HCT116 (cell line): ENCODE measurements around the gene RNF215. TPM values are rescaled to one million over a fixed set of nuclear protein-coding genes. Genes with fewer than 3 reads are reported as not detected.

Source experiments
- ATAC-seq: fragments of 200-7000 bp; cut with Tn5 transposase; 2 replicates; pipeline ENCODE4 v1.9.1; 2020; ENCODE audit warnings: mild to moderate bottlenecking, moderate library complexity
- BruUV-seq: library from RNA; stranded (reverse); fragments of 400-500 nt; replicated peaks from 2 replicates; lab custom pipeline; 2021; lab: Mats Ljungman, UMichigan
- CTCF ChIA-PET: fragments of 300-600 bp; sonication (Branson Sonifier 250); formaldehyde crosslinking; loops from one replicate; lab custom pipeline; 2021; ENCODE audit warnings: antibody characterized with exemption; lab: Charles Lee
- POLR2A ChIA-PET: fragments of 300-600, 350-600 bp; sonication (Branson Sonifier 250); formaldehyde crosslinking; loops from one replicate; lab custom pipeline; 2021; ENCODE audit warnings: antibody characterized with exemption; lab: Charles Lee
- RAD21 ChIA-PET, 2 experiments: fragments of 300-600 bp; sonication (Branson Sonifier 250); formaldehyde crosslinking; loops; one replicate each; lab custom pipeline; 2023; ENCODE audit warnings: low total read pairs in 2 of 2; ENCODE audit not compliant: uncharacterized antibody in 2 of 2, unreplicated experiment in 2 of 2, low non-redundant PET in 1 of 2; lab: Charles Lee
- DNase-seq: peaks from one replicate; pipeline ENCODE4 v3.0.0-alpha.2; 2010; ENCODE audit warnings: low read depth, low spot score
- H2AFZ ChIP-seq: fragments of 200-600 bp; shearing (Covaris generic), sonication (generic); 2 replicates; pipeline ENCODE4 v1.6.1; 2017; ENCODE audit warnings: low read depth, mixed run types, mixed read lengths, antibody characterized with exemption, low read length; ENCODE audit not compliant: poor library complexity, severe bottlenecking
- H3K27ac ChIP-seq: 2 replicates; pipeline ENCODE4 v1.5.1; 2012; ENCODE audit warnings: low read depth, low read length
- H3K27me3 ChIP-seq: fragments of 200-600 bp; sonication (generic); 2 replicates; pipeline ENCODE4 v1.6.1; 2016; ENCODE audit warnings: mixed run types, low read length, mixed read lengths; ENCODE audit not compliant: insufficient read depth
- H3K36me3 ChIP-seq, 2 experiments: fragments of 200-500 bp in 1 of 2; fragments of 200-600 bp in 1 of 2; sonication (Bioruptor generic) in 1 of 2; sonication (generic) in 1 of 2; 2 replicates each; pipeline versions ENCODE4 v1.5.1 to v1.6.1; 2014 to 2016; ENCODE audit warnings: low read length in 2 of 2, inconsistent platforms in 1 of 2, mixed read lengths in 1 of 2, mixed run types in 1 of 2; ENCODE audit not compliant: insufficient read depth in 2 of 2, control insufficient read depth in 1 of 2
- H3K4me1 ChIP-seq, 2 experiments: fragments of 200-600 bp in 1 of 2; sonication (generic) in 1 of 2; 2 replicates each; pipeline versions ENCODE4 v1.5.1 to v1.6.1; 2012 to 2017; ENCODE audit warnings: low read length in 2 of 2, inconsistent platforms in 1 of 2, mild to moderate bottlenecking in 1 of 2, mixed read lengths in 1 of 2, mixed run types in 1 of 2, moderate library complexity in 1 of 2; ENCODE audit not compliant: insufficient read depth in 2 of 2, control insufficient read depth in 1 of 2
- H3K4me2 ChIP-seq: fragments of 200-600 bp; sonication (generic); 2 replicates; pipeline ENCODE4 v1.6.1; 2017; ENCODE audit warnings: mixed run types, low read length, mixed read lengths
- H3K4me3 ChIP-seq, 2 experiments: fragments of 200-600 bp in 1 of 2; sonication (generic) in 1 of 2; replicated peaks in 1 of 2; 2 replicates each; pipeline ENCODE4 v1.5.1; 2011 to 2016; ENCODE audit warnings: low read length in 2 of 2, control low read depth in 1 of 2, low read depth in 1 of 2, mild to moderate bottlenecking in 1 of 2, mixed read lengths in 1 of 2, mixed run types in 1 of 2
- H3K79me2 ChIP-seq: fragments of 200-600 bp; sonication (generic); 2 replicates; pipeline ENCODE4 v1.6.1; 2017; ENCODE audit warnings: mild to moderate bottlenecking, mixed run types, low read length, moderate library complexity, mixed read lengths; ENCODE audit not compliant: insufficient read depth
- H3K9ac ChIP-seq: fragments of 200-600 bp; sonication (generic); 2 replicates; pipeline ENCODE4 v1.6.1; 2016; ENCODE audit warnings: low read length, mixed read lengths
- H3K9me2 ChIP-seq: fragments of 200-600 bp; sonication (generic), shearing (Covaris generic); 2 replicates; pipeline ENCODE4 v1.6.1; 2017; ENCODE audit warnings: mixed run types, mild to moderate bottlenecking, moderate library complexity; ENCODE audit not compliant: insufficient read depth
- H3K9me3 ChIP-seq, 2 experiments: fragments of 200-500 bp in 1 of 2; fragments of 200-600 bp in 1 of 2; sonication (Bioruptor generic) in 1 of 2; sonication (generic) in 1 of 2; 2 replicates each; pipeline ENCODE4 v1.6.1; 2014 to 2017; ENCODE audit warnings: low read length in 2 of 2, mixed read lengths in 2 of 2, inconsistent platforms in 1 of 2, low read depth in 1 of 2, mild to moderate bottlenecking in 1 of 2, mixed run types in 1 of 2, moderate library complexity in 1 of 2; ENCODE audit not compliant: control insufficient read depth in 1 of 2, insufficient read depth in 1 of 2
- H4K20me1 ChIP-seq: fragments of 200-600 bp; sonication (generic), shearing (Covaris generic); 2 replicates; pipeline ENCODE4 v1.6.1; 2017; ENCODE audit warnings: mixed run types, mild to moderate bottlenecking, moderate library complexity; ENCODE audit not compliant: insufficient read depth
- CBX3 ChIP-seq: IDR thresholded peaks from 2 replicates; pipeline ENCODE4 v1.6.1; 2012; ENCODE audit warnings: low read depth
- ELF1 ChIP-seq: IDR thresholded peaks from 2 replicates; pipeline ENCODE4 v1.6.1; 2012; ENCODE audit warnings: low read depth, borderline replicate concordance
- EZH2 ChIP-seq: fragments of 200-600 bp; sonication (generic); IDR thresholded peaks from 2 replicates; pipeline ENCODE4 v1.6.1; 2017; ENCODE audit warnings: antibody characterized with exemption, mixed run types
- FOSL1 ChIP-seq: IDR thresholded peaks from 2 replicates; pipeline ENCODE4 v1.6.1; 2012; ENCODE audit warnings: low read depth
- JUND ChIP-seq: IDR thresholded peaks from 2 replicates; pipeline ENCODE4 v1.6.1; 2012
- POLR2AphosphoS5 ChIP-seq: IDR thresholded peaks from 2 replicates; pipeline ENCODE4 v1.6.1; 2011; ENCODE audit warnings: mild to moderate bottlenecking, low read depth, low read length, moderate library complexity
- RAD21 ChIP-seq: IDR thresholded peaks from 2 replicates; pipeline ENCODE4 v1.6.1; 2012; ENCODE audit warnings: low read depth, mild to moderate bottlenecking
- SIN3A ChIP-seq: IDR thresholded peaks from 2 replicates; pipeline ENCODE4 v1.6.1; 2012; ENCODE audit warnings: low read depth
- SP1 ChIP-seq: IDR thresholded peaks from 2 replicates; pipeline ENCODE4 v1.6.1; 2012; ENCODE audit warnings: low read depth
- SRF ChIP-seq: IDR thresholded peaks from 2 replicates; pipeline ENCODE4 v1.6.1; 2012; ENCODE audit warnings: low read depth
- ZBTB33 ChIP-seq: IDR thresholded peaks from 2 replicates; pipeline ENCODE4 v1.6.1; 2011; ENCODE audit warnings: mild to moderate bottlenecking, low read length, moderate library complexity; ENCODE audit not compliant: insufficient replicate concordance; ENCODE audit errors: extremely low read depth
- ZFX ChIP-seq: fragments of 450-650 bp; IDR thresholded peaks from 2 replicates; pipeline ENCODE4 v1.6.1; 2017
- ZNF274 ChIP-seq: fragments of 200-500 bp; sonication (Bioruptor generic); IDR thresholded peaks from 2 replicates; pipeline ENCODE4 v1.6.1; 2014; ENCODE audit warnings: mild to moderate bottlenecking, low read depth, low read length, inconsistent platforms
- intact Hi-C: fragments of 100-400 bp; cut with micrococcal nuclease; formaldehyde crosslinking; loops from 2 replicates; pipeline ENCODE4 v1.10.0; 2022
- total RNA-seq: library from RNA; stranded (reverse); gene quantifications from one replicate; pipeline ENCODE4 v1.2.1, GENCODE V29; 2021; ENCODE audit not compliant: unreplicated experiment

RNF215 gene
- total RNA-seq, 1 experiment from 2014 or later: 20.2 TPM

- RAD21 ChIA-PET: no interaction called here
- H2AFZ ChIP-seq: no peak overlapping the region
- H3K79me2 ChIP-seq: peaks cover 5% of the 10 kb centered on the region; the same call in 1 of the 2 replicates
- DNase-seq (no peak), ATAC-seq (no peak)
- no peaks in the 10 kb centered on the region for H3K9me3 ChIP-seq
- peaks cover 44 to 89% of the 10 kb centered on the region in 2 experiments for H3K4me1 ChIP-seq
- H3K27ac ChIP-seq: peak overlapping the region; percentile 98
- no peaks in the 10 kb centered on the region for H4K20me1 ChIP-seq
- POLR2A ChIA-PET: no interaction called here
- CTCF ChIA-PET: no interaction called here
- BruUV-seq: no TSS peak
- peak overlapping the region; percentile 93 for H3K4me2 ChIP-seq
- peak overlapping the region; percentile 7 to 12; a peak in 2 of 4 replicates for H3K4me3 ChIP-seq
- TF ChIP-seq POLR2AphosphoS5: peak; percentile 21; the same call in 1 of the 2 replicates
- no peak for TF ChIP-seq SIN3A
- H3K9me2 ChIP-seq: no peaks in the 10 kb centered on the region
- H3K9ac ChIP-seq: peak overlapping the region; percentile 96
- no peaks in the 10 kb centered on the region for H3K27me3 ChIP-seq
- peaks cover 26 to 36% of the 10 kb centered on the region in 2 experiments for H3K36me3 ChIP-seq
- intact Hi-C loops: loop anchor here (10.0 kb wide), 1 partner anchor 664 kb away; the partner anchor contains the start of gene SMTN
Observed at GRCh38 chr22:30420347-30421125, 33.3 kb upstream of the RNF215 start.

- peaks cover 28 to 59% of the 10 kb centered on the region in 2 experiments for H3K4me1 ChIP-seq
- no peak overlapping the region for H3K27ac ChIP-seq
- no peaks in the 10 kb centered on the region for H3K9me2 ChIP-seq
- no peak for TF ChIP-seq RAD21
- TF ChIP-seq JUND: no peak
- TF ChIP-seq EZH2: no peak
- TF ChIP-seq ZFX: no peak
- no peak for TF ChIP-seq SRF
- no peak for TF ChIP-seq CBX3
- TF ChIP-seq ZBTB33: no peak
- TF ChIP-seq SP1: no peak
- no peak for TF ChIP-seq FOSL1
- TF ChIP-seq ELF1: no peak
- no peak for TF ChIP-seq ZNF274
- POLR2A ChIA-PET: no interaction called here
- H3K4me3 ChIP-seq: no peak overlapping the region
- H2AFZ ChIP-seq: no peak overlapping the region
- CTCF ChIA-PET: no interaction called here
- RAD21 ChIA-PET: no interaction called here
- intact Hi-C loops: no loop called here
- no peaks in the 10 kb centered on the region for H4K20me1 ChIP-seq
- no peak overlapping the region for H3K9ac ChIP-seq
- BruUV-seq: no TSS peak
- ATAC-seq (no peak), DNase-seq (no peak)
- no peak overlapping the region; the same call in 1 of the 2 replicates for H3K4me2 ChIP-seq
- no peaks in the 10 kb centered on the region for H3K27me3 ChIP-seq
- peaks cover 35 to 60% of the 10 kb centered on the region in 2 experiments for H3K36me3 ChIP-seq
- no peaks in the 10 kb centered on the region; the same call in 1 of the 2 replicates for H3K79me2 ChIP-seq
- no peaks in the 10 kb centered on the region for H3K9me3 ChIP-seq
Observed at GRCh38 chr22:30416837-30417236, 29.6 kb upstream of the RNF215 start.
